T-helper 2 cell treated with Interferon-gamma antibody and Interleukin-4, amounts not matched to agents 100 ng/mL and 5 ng/mL, for 36 hours (primary cell): ENCODE data around the gene IRF6. TPM values are rescaled to one million over a fixed set of nuclear protein-coding genes. Genes with fewer than 3 reads are reported as not detected.

ENCODE experiments used
- intact Hi-C: fragments of 100-400 bp; cut with micrococcal nuclease; formaldehyde crosslinking; loops from one replicate; pipeline ENCODE4 v1.15.1; 2023
- total RNA-seq: library from RNA; stranded (reverse); gene quantifications from 2 replicates; pipeline ENCODE4 v1.2.3, GENCODE V29; 2022

The IRF6 gene
- total RNA-seq, 1 donor from 2014 or later: not detected

- intact Hi-C loops: no loop called here
Observed at GRCh38 chr1:209766051-209766450, 39.9 kb downstream of the IRF6 start.

DNA sequence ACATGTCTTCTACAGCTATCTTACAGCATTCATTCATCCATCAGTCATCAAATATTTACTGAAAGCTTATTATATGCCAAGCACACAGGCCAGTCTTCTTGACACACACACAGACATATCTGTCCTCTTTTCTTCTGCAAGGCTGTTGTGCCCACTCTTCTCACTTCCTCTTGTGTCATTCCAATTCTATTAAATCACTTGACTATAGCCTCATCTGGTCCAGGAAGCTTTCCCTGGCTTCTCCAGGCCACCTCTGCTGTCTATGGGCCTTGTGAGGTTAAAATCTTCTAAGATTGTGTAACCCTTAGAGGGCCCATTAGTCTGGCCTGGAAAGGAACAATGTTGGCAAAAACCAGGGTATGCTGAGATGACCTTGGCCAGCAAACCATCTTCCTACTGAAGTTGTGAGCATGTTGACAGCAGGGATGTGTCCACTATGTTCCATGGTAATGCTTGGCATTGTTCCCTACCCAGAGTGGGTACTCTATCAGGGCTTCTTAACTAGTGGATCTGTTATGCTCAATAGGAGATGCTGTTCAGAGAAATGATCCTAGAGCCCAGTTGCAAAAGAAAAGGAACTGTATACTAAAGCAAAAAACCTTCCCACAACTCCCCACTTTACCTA, 44.8 kb downstream of the IRF6 start:
- intact Hi-C loops: no loop called here

DNA sequence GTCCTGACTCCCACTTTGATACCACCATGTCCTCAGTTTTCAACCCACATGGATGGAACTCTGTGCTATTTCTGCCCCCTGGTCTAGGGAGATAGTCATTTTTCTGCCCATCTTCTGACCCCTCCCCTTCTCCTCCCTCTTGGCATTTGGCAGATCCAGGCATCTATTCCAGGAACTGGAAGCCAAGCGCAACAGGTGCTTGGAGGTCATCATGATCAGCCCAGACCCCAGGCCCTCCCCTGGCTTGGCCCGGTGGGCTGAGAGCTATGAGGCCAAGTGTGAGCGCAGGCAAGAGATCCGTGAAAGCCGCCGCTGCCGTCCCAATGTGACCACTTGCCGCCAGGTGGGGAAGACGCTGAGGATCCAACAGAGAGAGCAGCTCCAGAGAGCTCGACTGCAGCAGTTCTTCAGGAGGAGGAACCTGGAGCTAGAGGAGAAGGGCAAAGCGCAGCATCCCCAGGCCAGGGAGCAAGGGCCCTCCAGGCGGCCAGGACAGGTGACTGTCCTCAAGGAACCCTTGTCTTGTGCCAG, 46.0 kb downstream of the IRF6 start:
- intact Hi-C loops: no loop called here

- intact Hi-C loops: no loop called here
Observed at GRCh38 chr1:209758400-209758799, 47.5 kb downstream of the IRF6 start.

GRCh38 chr1:209756615-209757445, 49.1 kb downstream of the IRF6 start:
- intact Hi-C loops: loop anchor here (1.0 kb wide), 5 partner anchors 9 to 84 kb away; partner anchors contain the start of genes C1orf74 and UTP25

- intact Hi-C loops: loop anchor here (1.0 kb wide), 5 partner anchors 8 to 83 kb away; partner anchors contain the start of genes C1orf74 and UTP25
Observed at GRCh38 chr1:209755926-209756614, 49.9 kb downstream of the IRF6 start, which contains the start of gene TRAF3IP3. Gene TRAF3IP3, plus strand, starts transcription at chr1:209756053. Its CDS starts 3,987 bp downstream, at chr1:209760040.

DNA sequence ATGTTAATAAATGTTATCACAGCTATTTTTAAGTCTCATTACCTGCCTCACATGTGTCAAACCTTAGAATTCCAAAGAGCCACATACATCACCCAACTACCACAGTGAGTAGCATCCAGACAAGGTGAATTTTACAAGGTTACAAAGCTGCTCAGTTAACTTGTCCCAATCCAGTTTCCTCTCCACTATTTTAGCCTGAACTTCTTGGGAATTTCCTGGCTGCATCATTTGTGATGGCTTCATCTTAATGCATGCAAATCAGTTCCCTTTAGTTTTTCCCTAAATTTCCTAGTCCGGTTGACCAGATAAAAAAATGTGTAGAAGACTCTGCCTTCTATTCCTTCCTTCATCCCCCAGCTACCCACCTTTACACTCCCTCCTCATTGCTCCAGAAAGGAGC, 50.7 kb downstream of the IRF6 start:
- intact Hi-C loops: no loop called here

DNA sequence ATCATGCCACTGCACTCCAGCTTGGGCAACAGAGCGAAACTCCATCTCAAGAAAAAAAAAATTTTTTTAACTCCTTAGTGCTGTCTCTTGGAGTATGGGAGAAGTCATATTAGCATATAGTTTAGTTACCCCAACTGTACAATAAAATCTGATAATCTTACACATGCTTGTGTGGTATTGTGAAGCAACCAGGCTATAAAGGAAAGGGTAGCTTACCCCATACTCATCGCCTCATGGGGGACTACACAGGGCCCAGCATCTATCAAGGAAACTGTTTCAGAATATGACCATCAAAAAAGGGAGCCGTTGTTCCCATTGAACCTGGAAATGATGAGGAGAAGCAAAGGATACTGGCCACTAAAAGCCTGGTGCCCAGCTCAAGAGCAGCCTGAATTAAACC, 53.1 kb downstream of the IRF6 start:
- intact Hi-C loops: loop anchor here (1.0 kb wide), 1 partner anchor 31 kb away; the partner anchor contains the start of gene C1orf74

GRCh38 chr1:209751627-209752231, 54.2 kb downstream of the IRF6 start:
- intact Hi-C loops: loop anchor here (1.0 kb wide), 2 partner anchors 17 to 33 kb away; partner anchors contain the start of gene C1orf74

DNA sequence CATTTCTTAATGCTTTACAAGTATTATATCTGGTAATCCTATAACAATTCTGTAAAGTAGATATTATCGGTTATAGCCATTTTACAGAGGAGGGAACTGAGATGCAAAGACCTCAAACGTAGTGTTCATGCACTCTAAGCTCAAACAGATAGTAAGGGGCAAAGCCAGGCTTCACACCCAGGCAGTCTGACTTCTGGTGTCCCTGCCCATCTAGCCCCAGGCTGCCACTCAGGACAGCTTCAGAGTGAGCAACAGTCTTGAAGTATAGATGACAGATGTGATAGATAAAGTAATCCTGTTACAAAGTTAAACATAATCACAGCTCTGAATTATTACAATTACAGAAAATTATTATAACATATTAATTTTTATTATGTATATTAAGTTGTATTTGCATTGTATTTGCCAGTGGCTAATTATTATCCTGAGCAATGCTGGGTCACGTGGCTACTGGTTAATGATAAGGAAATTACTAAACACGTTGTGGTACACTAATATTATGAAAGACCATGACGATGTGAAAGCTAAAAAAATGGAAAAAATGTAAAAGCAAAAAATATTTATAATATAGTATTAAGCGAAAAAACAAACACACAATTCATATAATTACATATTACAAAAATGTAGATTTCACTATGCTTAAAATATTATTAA, 56.1 kb downstream of the IRF6 start:
- intact Hi-C loops: loop anchor here (5.0 kb wide), 1 partner anchor 37 kb away; no protein-coding TSS in a partner anchor

DNA sequence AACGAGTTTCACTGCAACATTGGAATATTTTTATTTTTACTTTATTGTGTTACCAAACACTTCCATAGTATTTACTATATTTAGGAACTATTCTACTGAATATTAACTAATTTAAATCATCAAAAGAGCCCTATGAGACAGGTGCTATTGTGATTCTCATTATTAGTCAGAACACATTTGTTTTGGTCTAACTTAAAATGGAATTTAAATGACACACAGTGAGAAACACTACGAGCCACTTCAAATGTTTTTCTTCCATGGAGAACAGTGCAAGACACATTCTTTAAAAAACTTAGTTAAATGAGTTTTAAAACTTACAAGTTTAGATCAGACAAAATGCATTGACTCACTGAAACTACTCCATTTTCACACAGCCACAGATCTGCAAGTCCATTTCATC, 56.7 kb downstream of the IRF6 start:
- intact Hi-C loops: loop anchor here (5.0 kb wide), 1 partner anchor 37 kb away; no protein-coding TSS in a partner anchor

GRCh38 chr1:209748620-209749019, 57.3 kb downstream of the IRF6 start:
- intact Hi-C loops: loop anchor here (1.0 to 5.0 kb wide), 2 partner anchors 8 to 36 kb away; partner anchors contain the start of gene TRAF3IP3

DNA sequence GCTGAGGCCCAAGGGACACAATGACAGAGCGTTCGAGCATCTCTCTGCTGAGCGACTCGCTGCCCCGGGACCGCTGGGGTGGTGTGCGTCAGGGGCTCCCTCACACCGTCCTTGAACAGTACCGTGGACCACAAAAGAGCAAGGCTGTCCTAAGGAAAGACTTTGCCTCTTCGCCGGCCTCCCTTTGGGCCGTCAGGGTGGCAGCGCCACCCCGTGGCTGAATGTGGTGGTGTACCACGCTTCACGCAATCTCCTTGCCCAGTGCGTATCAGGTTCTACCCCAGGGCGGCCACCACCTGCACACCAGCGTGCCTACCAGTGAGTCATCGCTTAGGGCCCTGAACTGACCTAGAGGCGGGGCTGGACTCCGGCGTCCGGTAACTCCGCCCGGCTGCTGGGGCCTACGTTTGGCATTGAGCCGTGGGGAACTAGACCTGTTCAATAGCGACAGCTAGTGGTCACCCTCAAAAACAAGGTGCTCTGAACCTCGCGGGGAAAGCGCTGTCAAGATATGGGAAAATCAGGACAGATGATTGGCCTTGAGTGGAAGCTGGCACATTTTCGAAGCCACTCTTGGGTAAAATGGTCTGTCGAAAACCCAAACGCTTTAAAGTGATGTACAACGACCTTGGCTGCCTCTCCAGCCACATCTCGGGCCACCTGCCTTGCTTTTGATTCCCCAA, 58.2 kb downstream of the IRF6 start:
- intact Hi-C loops: loop anchor here (1.0 to 5.0 kb wide), 7 partner anchors 9 to 178 kb away; partner anchors contain the start of gene TRAF3IP3

GRCh38 chr1:209746451-209747165, 59.3 kb downstream of the IRF6 start:
- intact Hi-C loops: loop anchor here (1.0 to 5.0 kb wide), 6 partner anchors 34 to 177 kb away; no protein-coding TSS in a partner anchor

GRCh38 chr1:209743145-209743482, 62.8 kb downstream of the IRF6 start:
- intact Hi-C loops: no loop called here

GRCh38 chr1:209742409-209743144, 63.4 kb downstream of the IRF6 start:
- intact Hi-C loops: no loop called here

- intact Hi-C loops: no loop called here
Observed at GRCh38 chr1:209741889-209742288, 64.1 kb downstream of the IRF6 start.

- intact Hi-C loops: no loop called here
Observed at GRCh38 chr1:209741193-209741592, 64.7 kb downstream of the IRF6 start.
